ENCODE results near the gene ZDHHC14.
"Not testable (repeated sequence)": the region's sequence is repeated elsewhere in the genome, so short reads cannot be mapped to it uniquely, and the experiment has no call there.

The ZDHHC14 gene

GRCh38 chr6:157557559-157557958, 176.6 kb downstream of the ZDHHC14 start:
- no peak for DNase-seq

- DNase-seq = no peak
These were observed 177.1 kb downstream of the ZDHHC14 start for GRCh38 chr6:157558049-157558448.

- DNase-seq = no peak
These were observed 177.7 kb downstream of the ZDHHC14 start for GRCh38 chr6:157558487-157559200.

GRCh38 chr6:157559201-157559756, 178.3 kb downstream of the ZDHHC14 start:
- DNase-seq = no peak

- DNase-seq = not testable (repeated sequence)
These were observed 179.1 kb downstream of the ZDHHC14 start for GRCh38 chr6:157560063-157560462.

- DNase-seq = no peak
These were observed 179.9 kb downstream of the ZDHHC14 start for GRCh38 chr6:157560691-157561413.

- DNase-seq = no peak
These were observed 180.4 kb downstream of the ZDHHC14 start for GRCh38 chr6:157561414-157561790.

GRCh38 chr6:157561929-157562810, 181.2 kb downstream of the ZDHHC14 start:
- peak; percentile 43 for DNase-seq

GRCh38 chr6:157562997-157563396, 182.0 kb downstream of the ZDHHC14 start:
- no peak for DNase-seq

GRCh38 chr6:157563611-157564284, 182.8 kb downstream of the ZDHHC14 start:
- DNase-seq = peak; percentile 31

GRCh38 chr6:157568702-157569101, 187.7 kb downstream of the ZDHHC14 start:
- DNase-seq = no peak

GRCh38 chr6:157569543-157569942, 188.6 kb downstream of the ZDHHC14 start:
- no peak for DNase-seq

- DNase-seq = no peak
These were observed 189.1 kb downstream of the ZDHHC14 start for GRCh38 chr6:157570104-157570503.

- DNase-seq = no peak
These were observed 189.8 kb downstream of the ZDHHC14 start for GRCh38 chr6:157570752-157571151.

GRCh38 chr6:157571269-157571668, 190.3 kb downstream of the ZDHHC14 start:
- DNase-seq = no peak

- DNase-seq = no peak
These were observed 191.0 kb downstream of the ZDHHC14 start for GRCh38 chr6:157571950-157572349.

GRCh38 chr6:157574851-157575424, 193.9 kb downstream of the ZDHHC14 start:
- no peak for DNase-seq

- no peak for DNase-seq
These were observed 194.6 kb downstream of the ZDHHC14 start for GRCh38 chr6:157575436-157576145.

- not testable (repeated sequence) for DNase-seq
These were observed 196.0 kb downstream of the ZDHHC14 start for GRCh38 chr6:157576991-157577390.

- DNase-seq = not testable (repeated sequence)
These were observed 197.5 kb downstream of the ZDHHC14 start for GRCh38 chr6:157578527-157578926.

GRCh38 chr6:157579467-157580031, 198.6 kb downstream of the ZDHHC14 start:
- DNase-seq = no peak

Measured in CD4-positive, alpha-beta T cell treated with Interleukin-15 for 1 hour (primary cell).